IPS DF 6.9 (cell line): Measurements from ENCODE around the gene DLGAP4.

Experiments used
- DNase-seq: peaks from one replicate; pipeline ENCODE4 v3.0.0-alpha.2; 2013; ENCODE audit warnings: low read depth, low spot score
- H3K27ac ChIP-seq: one replicate; pipeline ENCODE4 v1.5.1; 2013; ENCODE audit warnings: low read length, control low read depth
- H3K27me3 ChIP-seq: 2 replicates; pipeline ENCODE4 v1.6.1; 2013; ENCODE audit warnings: mild to moderate bottlenecking, low read length; ENCODE audit not compliant: control insufficient read depth, insufficient read depth
- H3K36me3 ChIP-seq: 2 replicates; pipeline ENCODE4 v1.6.1; 2013; ENCODE audit warnings: low read length; ENCODE audit not compliant: control insufficient read depth, insufficient read depth
- H3K4me1 ChIP-seq: 2 replicates; pipeline ENCODE4 v1.6.1; 2013; ENCODE audit warnings: low read length; ENCODE audit not compliant: control insufficient read depth, insufficient read depth
- H3K4me3 ChIP-seq: 2 replicates; pipeline ENCODE4 v1.5.1; 2013; ENCODE audit warnings: mild to moderate bottlenecking, low read length
- H3K9me3 ChIP-seq: 2 replicates; pipeline ENCODE4 v1.6.1; 2013; ENCODE audit warnings: low read length, inconsistent platforms; ENCODE audit not compliant: control insufficient read depth, insufficient read depth
- WGBS: extraction: QIAGEN DNeasy Blood & Tissue Kit; methylation state at CpG from one replicate; pipeline ENCODE4 v1.1.7; 2013; ENCODE audit warnings: mixed read lengths, missing lambda C conversion rate; ENCODE audit not compliant: insufficient read length, insufficient coverage; 5-methylcytosine and 5-hydroxymethylcytosine counted together

The DLGAP4 gene

GRCh38 chr20:36333841-36334240, 27.7 kb downstream of the DLGAP4 start:
- no CpG with 5 or more reads among the region's 5 CpGs for WGBS
- no peak overlapping the region for H3K4me3 ChIP-seq
- no peaks in the 10 kb centered on the region for H3K9me3 ChIP-seq
- DNase-seq = no peak
- H3K4me1 ChIP-seq = peaks cover 14% of the 10 kb centered on the region
- no peaks in the 10 kb centered on the region for H3K36me3 ChIP-seq
- H3K27ac ChIP-seq = no peak overlapping the region
- H3K27me3 ChIP-seq = peaks cover 18% of the 10 kb centered on the region

GRCh38 chr20:36334281-36335205, 28.4 kb downstream of the DLGAP4 start:
- Histone ChIP-seq H3K9me3 (no peaks in the 10 kb centered on the region), H3K4me1 (peaks cover 16% of the 10 kb centered on the region), H3K27me3 (peaks cover 18% of the 10 kb centered on the region), H3K4me3 (no peak overlapping the region), H3K27ac (no peak overlapping the region), H3K36me3 (no peaks in the 10 kb centered on the region)
- DNase-seq = no peak
- WGBS = no CpG with 5 or more reads among the region's 20 CpGs

- no CpG with 5 or more reads among the region's 12 CpGs for WGBS
- H3K36me3 ChIP-seq = no peaks in the 10 kb centered on the region
- peaks cover 17% of the 10 kb centered on the region for H3K4me1 ChIP-seq
- no peaks in the 10 kb centered on the region for H3K9me3 ChIP-seq
- H3K27ac ChIP-seq = no peak overlapping the region
- DNase-seq = no peak
- H3K4me3 ChIP-seq = no peak overlapping the region
- peaks cover 18% of the 10 kb centered on the region for H3K27me3 ChIP-seq
Measured at GRCh38 chr20:36335206-36335870, 29.2 kb downstream of the DLGAP4 start.

GRCh38 chr20:36336204-36336603, 30.1 kb downstream of the DLGAP4 start:
- H3K36me3 ChIP-seq = no peaks in the 10 kb centered on the region
- no peak overlapping the region for H3K27ac ChIP-seq
- H3K4me1 ChIP-seq = peaks cover 16% of the 10 kb centered on the region
- no peaks in the 10 kb centered on the region for H3K9me3 ChIP-seq
- no peak for DNase-seq
- H3K27me3 ChIP-seq = peaks cover 16% of the 10 kb centered on the region
- no CpG with 5 or more reads among the region's 4 CpGs for WGBS
- no peak overlapping the region for H3K4me3 ChIP-seq

- Histone ChIP-seq H3K36me3 (no peaks in the 10 kb centered on the region), H3K27me3 (peaks cover 12% of the 10 kb centered on the region), H3K4me3 (no peak overlapping the region), H3K9me3 (no peaks in the 10 kb centered on the region), H3K4me1 (peaks cover 13% of the 10 kb centered on the region), H3K27ac (no peak overlapping the region)
- DNase-seq = no peak
- no CpG with 5 or more reads among the region's 13 CpGs for WGBS
Measured at GRCh38 chr20:36336954-36337704, 31.0 kb downstream of the DLGAP4 start.

GRCh38 chr20:36337886-36338285, 31.7 kb downstream of the DLGAP4 start:
- no CpG with 5 or more reads among the region's 4 CpGs for WGBS
- H3K4me3 ChIP-seq = no peak overlapping the region
- no peaks in the 10 kb centered on the region for H3K36me3 ChIP-seq
- no peak for DNase-seq
- no peak overlapping the region for H3K27ac ChIP-seq
- peaks cover 13% of the 10 kb centered on the region for H3K4me1 ChIP-seq
- no peaks in the 10 kb centered on the region for H3K9me3 ChIP-seq
- peaks cover 11% of the 10 kb centered on the region for H3K27me3 ChIP-seq

GRCh38 chr20:36339646-36340592, 33.8 kb downstream of the DLGAP4 start:
- DNase-seq = no peak
- Histone ChIP-seq H3K36me3 (no peaks in the 10 kb centered on the region), H3K4me3 (no peak overlapping the region), H3K9me3 (no peaks in the 10 kb centered on the region), H3K27ac (no peak overlapping the region), H3K4me1 (peaks cover 3% of the 10 kb centered on the region; the same call in 1 of the 2 replicates), H3K27me3 (no peaks in the 10 kb centered on the region)
- WGBS = no CpG with 5 or more reads among the region's 24 CpGs

GRCh38 chr20:36340593-36340990, 34.5 kb downstream of the DLGAP4 start:
- Histone ChIP-seq H3K36me3 (no peaks in the 10 kb centered on the region), H3K9me3 (no peaks in the 10 kb centered on the region), H3K4me3 (no peak overlapping the region), H3K4me1 (peaks cover 3% of the 10 kb centered on the region; the same call in 1 of the 2 replicates), H3K27me3 (no peaks in the 10 kb centered on the region), H3K27ac (no peak overlapping the region)
- DNase-seq = no peak
- WGBS = no CpG with 5 or more reads among the region's 9 CpGs

GRCh38 chr20:36341331-36342020, 35.3 kb downstream of the DLGAP4 start:
- Histone ChIP-seq H3K9me3 (no peaks in the 10 kb centered on the region), H3K27ac (no peak overlapping the region), H3K4me3 (no peak overlapping the region), H3K36me3 (no peaks in the 10 kb centered on the region), H3K4me1 (peaks cover 3% of the 10 kb centered on the region; the same call in 1 of the 2 replicates), H3K27me3 (no peaks in the 10 kb centered on the region)
- no CpG with 5 or more reads among the region's 22 CpGs for WGBS
- no peak for DNase-seq
